Muscle layer of colon (tissue), 2 donors: Measurements from ENCODE around the gene RNF187.

ENCODE experiments used
- H3K27ac ChIP-seq: one replicate; pipeline ENCODE4 v1.7.0; 2013; ENCODE audit warnings: low read depth, mild to moderate bottlenecking, low read length, moderate library complexity
- H3K27me3 ChIP-seq, 2 donors: one replicate each; pipeline ENCODE4 v1.7.0; 2013; ENCODE audit warnings: low read length in 2 of 2, mild to moderate bottlenecking in 2 of 2; ENCODE audit not compliant: insufficient read depth in 2 of 2, control insufficient read depth in 1 of 2
- H3K36me3 ChIP-seq: one replicate; pipeline ENCODE4 v1.7.0; 2013; ENCODE audit warnings: mild to moderate bottlenecking, low read length; ENCODE audit not compliant: insufficient read depth
- H3K4me1 ChIP-seq: one replicate; pipeline ENCODE4 v1.7.0; 2013; ENCODE audit warnings: mild to moderate bottlenecking, low read length; ENCODE audit not compliant: insufficient read depth
- H3K4me3 ChIP-seq, 2 donors: one replicate each; pipeline ENCODE4 v1.7.0; 2013; ENCODE audit warnings: low read length in 2 of 2, low read depth in 1 of 2, mild to moderate bottlenecking in 1 of 2, moderate library complexity in 1 of 2
- H3K9ac ChIP-seq: one replicate; pipeline ENCODE4 v1.7.0; 2013; ENCODE audit warnings: low read length
- H3K9me3 ChIP-seq: one replicate; pipeline ENCODE4 v1.7.0; 2013; ENCODE audit warnings: mild to moderate bottlenecking, low read length
- donor health status: abdominal sarcoma.
- donor health status: Adenocarcinoma of cecum.

RNF187 gene

GRCh38 chr1:228542981-228543380 lies 55.8 kb downstream of the RNF187 start:
- Histone ChIP-seq H3K9me3 (no peaks in the 10 kb centered on the region), H3K36me3 (no peaks in the 10 kb centered on the region), H3K9ac (no peak overlapping the region), H3K27me3 (peaks cover 0 to 3% of the 10 kb centered on the region in 2 donors), H3K4me3 (no peak overlapping the region), H3K4me1 (no peaks in the 10 kb centered on the region), H3K27ac (no peak overlapping the region)

- H3K36me3 ChIP-seq: no peaks in the 10 kb centered on the region
- no peak overlapping the region for H3K27ac ChIP-seq
- H3K4me1 ChIP-seq: no peaks in the 10 kb centered on the region
- H3K4me3 ChIP-seq: no peak overlapping the region
- no peak overlapping the region for H3K9ac ChIP-seq
- peaks cover 0 to 3% of the 10 kb centered on the region in 2 donors for H3K27me3 ChIP-seq
- no peaks in the 10 kb centered on the region for H3K9me3 ChIP-seq
These were observed 56.2 kb downstream of the RNF187 start for GRCh38 chr1:228543396-228543795.

- H3K27me3 ChIP-seq: peaks cover 0 to 3% of the 10 kb centered on the region in 2 donors
- no peaks in the 10 kb centered on the region for H3K4me1 ChIP-seq
- H3K27ac ChIP-seq: no peak overlapping the region
- no peak overlapping the region for H3K4me3 ChIP-seq
- H3K9ac ChIP-seq: no peak overlapping the region
- no peaks in the 10 kb centered on the region for H3K36me3 ChIP-seq
- no peaks in the 10 kb centered on the region for H3K9me3 ChIP-seq
These were observed 57.1 kb downstream of the RNF187 start for GRCh38 chr1:228544021-228544850.

DNA sequence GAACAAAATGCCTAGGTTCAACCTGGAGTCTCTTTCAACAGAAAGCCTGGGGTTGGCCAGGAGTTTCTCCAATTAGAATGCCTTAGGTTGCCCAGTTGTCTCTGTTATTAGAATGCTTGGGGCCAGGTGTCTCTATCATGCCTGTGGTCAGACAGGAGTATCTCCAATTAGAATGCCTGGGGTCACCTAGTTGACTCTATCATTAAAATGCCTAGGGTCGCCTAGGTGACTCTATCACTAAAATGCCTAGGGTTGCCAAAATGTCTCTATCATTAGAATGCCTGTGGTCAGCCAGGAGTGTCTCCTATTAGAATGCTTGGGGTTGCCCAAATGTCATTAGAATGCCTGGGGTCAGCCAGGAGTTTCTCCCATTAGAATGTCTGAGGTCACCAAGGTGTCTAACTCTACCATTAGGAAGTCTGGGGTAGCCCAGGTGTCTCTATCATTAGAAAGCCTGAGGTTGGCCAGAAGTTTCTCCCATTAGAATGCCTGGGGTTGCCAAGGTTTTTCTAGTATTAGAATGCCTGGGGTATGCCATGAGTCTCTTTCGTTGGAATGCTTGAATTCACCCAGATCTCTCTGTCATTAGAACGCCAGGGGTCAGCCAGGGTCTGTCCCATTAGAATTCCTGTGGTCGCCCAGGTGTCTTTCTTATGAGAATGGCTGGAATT lies 57.9 kb downstream of the RNF187 start:
- Histone ChIP-seq H3K4me1 (no peaks in the 10 kb centered on the region), H3K27ac (no peak overlapping the region), H3K4me3 (no peak overlapping the region), H3K9me3 (no peaks in the 10 kb centered on the region), H3K9ac (no peak overlapping the region), H3K27me3 (peaks cover 0 to 3% of the 10 kb centered on the region in 2 donors), H3K36me3 (no peaks in the 10 kb centered on the region)
